ENCODE measurements around the gene APOA4.

GRCh38 chr11:116867619-116868018 lies 44.5 kb upstream of the APOA4 start:
- TF ChIP-seq, protein P1, sequence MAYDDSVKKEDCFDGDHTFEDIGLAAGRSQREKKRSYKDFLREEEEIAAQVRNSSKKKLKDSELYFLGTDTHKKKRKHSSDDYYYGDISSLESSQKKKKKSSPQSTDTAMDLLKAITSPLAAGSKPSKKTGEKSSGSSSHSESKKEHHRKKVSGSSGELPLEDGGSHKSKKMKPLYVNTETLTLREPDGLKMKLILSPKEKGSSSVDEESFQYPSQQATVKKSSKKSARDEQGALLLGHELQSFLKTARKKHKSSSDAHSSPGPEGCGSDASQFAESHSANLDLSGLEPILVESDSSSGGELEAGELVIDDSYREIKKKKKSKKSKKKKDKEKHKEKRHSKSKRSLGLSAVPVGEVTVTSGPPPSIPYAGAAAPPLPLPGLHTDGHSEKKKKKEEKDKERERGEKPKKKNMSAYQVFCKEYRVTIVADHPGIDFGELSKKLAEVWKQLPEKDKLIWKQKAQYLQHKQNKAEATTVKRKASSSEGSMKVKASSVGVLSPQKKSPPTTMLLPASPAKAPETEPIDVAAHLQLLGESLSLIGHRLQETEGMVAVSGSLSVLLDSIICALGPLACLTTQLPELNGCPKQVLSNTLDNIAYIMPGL (CRISPR knock-in tag; IDR thresholded peaks at IDR 0.05; ENCODE audit: borderline replicate concordance) = no peak
- TF ChIP-seq MAFK (IDR thresholded peaks at IDR 0.05; ENCODE audit: partially characterized antibody) = no peak
- no peak for TF ChIP-seq JUN (IDR thresholded peaks at IDR 0.05)
- no peak for TF ChIP-seq CHD2 (IDR thresholded peaks at IDR 0.05; ENCODE audit: low read length, partially characterized antibody)
- TF ChIP-seq CTCF (IDR thresholded peaks at IDR 0.05) = no peak
- TF ChIP-seq RFX5 (IDR thresholded peaks at IDR 0.05) = no peak
- TF ChIP-seq ZFP36 (IDR thresholded peaks at IDR 0.05; ENCODE audit: borderline replicate concordance, partially characterized antibody) = no peak
- no peak for TF ChIP-seq POLR2A (IDR thresholded peaks at IDR 0.05; ENCODE audit: low read length)
